Activated CD8-positive, alpha-beta T cell treated with anti-CD3 and anti-CD28 coated beads, Interleukin-2, amount 10 ng/mL, durations not matched to agents 7 days and 5 days (primary cell): ENCODE measurements around the gene PRSS12. TPM values are rescaled to one million over a fixed set of nuclear protein-coding genes. Genes with fewer than 3 reads are reported as not detected.

Experiments used
- ATAC-seq: fragments of 150-1000 bp; cut with Tn5 transposase; one replicate; pipeline ENCODE4 v1.10.0; 2021; ENCODE audit warnings: moderate library complexity
- CTCF ChIA-PET: fragments of 350-600 bp; sonication (Branson Sonifier 250); formaldehyde crosslinking; loops from one replicate; lab custom pipeline; 2021; ENCODE audit warnings: antibody characterized with exemption; lab: Charles Lee
- POLR2A ChIA-PET: fragments of 350-600 bp; sonication (Branson Sonifier 250); formaldehyde crosslinking; loops from one replicate; lab custom pipeline; 2021; ENCODE audit warnings: antibody characterized with exemption; lab: Charles Lee
- DNase-seq: peaks from one replicate; pipeline ENCODE4 v3.0.0-alpha.2; 2020
- H3K27ac Mint-ChIP-seq: one replicate; pipeline ENCODE4 v1.8.0; 2021; ENCODE audit warnings: mild to moderate bottlenecking, mixed read lengths
- H3K27me3 Mint-ChIP-seq: one replicate; pipeline ENCODE4 v1.8.0; 2021; ENCODE audit warnings: low read depth, mixed read lengths
- H3K36me3 Mint-ChIP-seq: one replicate; pipeline ENCODE4 v1.8.0; 2021; ENCODE audit warnings: low read depth, mixed read lengths
- H3K4me1 Mint-ChIP-seq: one replicate; pipeline ENCODE4 v1.8.0; 2021; ENCODE audit warnings: low read depth, mixed read lengths
- H3K4me3 Mint-ChIP-seq: one replicate; pipeline ENCODE4 v1.8.0; 2021; ENCODE audit warnings: mild to moderate bottlenecking, mixed read lengths
- H3K9me3 Mint-ChIP-seq: one replicate; pipeline ENCODE4 v1.8.0; 2022; ENCODE audit warnings: mixed read lengths; ENCODE audit not compliant: insufficient read depth
- total RNA-seq, 2 experiments: library from RNA; stranded (reverse); gene quantifications; one replicate each; pipeline ENCODE4 v1.2.3, GENCODE V29; 2021

The PRSS12 gene
- total RNA-seq, 2 experiments from 2014 or later: not detected

DNA sequence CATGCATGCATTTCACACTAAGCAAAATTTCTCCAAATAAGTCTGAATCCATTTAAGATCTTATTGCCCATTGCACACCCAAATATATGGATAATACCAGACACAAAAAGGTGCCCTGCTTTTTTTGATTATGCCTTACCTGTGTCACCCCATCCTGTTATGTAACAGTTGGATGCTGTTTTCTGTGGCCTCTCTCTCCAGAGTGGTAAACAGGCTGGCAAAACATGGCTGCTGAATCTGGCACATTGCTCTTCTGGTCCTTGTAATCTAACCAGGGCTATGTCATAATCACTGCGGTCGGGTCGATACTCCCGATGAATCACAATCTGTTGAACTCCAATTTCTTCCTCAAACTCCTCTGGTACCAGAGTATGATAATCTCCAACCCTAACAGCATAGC is 70.1 kb downstream of the PRSS12 start:
- H3K9me3 Mint-ChIP-seq: no peaks in the 10 kb centered on the region
- DNase-seq (no peak), ATAC-seq (no peak)
- H3K36me3 Mint-ChIP-seq: peaks cover 51% of the 10 kb centered on the region
- POLR2A ChIA-PET: no interaction called here
- H3K4me3 Mint-ChIP-seq: no peak overlapping the region
- H3K27me3 Mint-ChIP-seq: no peaks in the 10 kb centered on the region
- CTCF ChIA-PET: no interaction called here
- peaks cover 26% of the 10 kb centered on the region for H3K4me1 Mint-ChIP-seq
- no peak overlapping the region for H3K27ac Mint-ChIP-seq

DNA sequence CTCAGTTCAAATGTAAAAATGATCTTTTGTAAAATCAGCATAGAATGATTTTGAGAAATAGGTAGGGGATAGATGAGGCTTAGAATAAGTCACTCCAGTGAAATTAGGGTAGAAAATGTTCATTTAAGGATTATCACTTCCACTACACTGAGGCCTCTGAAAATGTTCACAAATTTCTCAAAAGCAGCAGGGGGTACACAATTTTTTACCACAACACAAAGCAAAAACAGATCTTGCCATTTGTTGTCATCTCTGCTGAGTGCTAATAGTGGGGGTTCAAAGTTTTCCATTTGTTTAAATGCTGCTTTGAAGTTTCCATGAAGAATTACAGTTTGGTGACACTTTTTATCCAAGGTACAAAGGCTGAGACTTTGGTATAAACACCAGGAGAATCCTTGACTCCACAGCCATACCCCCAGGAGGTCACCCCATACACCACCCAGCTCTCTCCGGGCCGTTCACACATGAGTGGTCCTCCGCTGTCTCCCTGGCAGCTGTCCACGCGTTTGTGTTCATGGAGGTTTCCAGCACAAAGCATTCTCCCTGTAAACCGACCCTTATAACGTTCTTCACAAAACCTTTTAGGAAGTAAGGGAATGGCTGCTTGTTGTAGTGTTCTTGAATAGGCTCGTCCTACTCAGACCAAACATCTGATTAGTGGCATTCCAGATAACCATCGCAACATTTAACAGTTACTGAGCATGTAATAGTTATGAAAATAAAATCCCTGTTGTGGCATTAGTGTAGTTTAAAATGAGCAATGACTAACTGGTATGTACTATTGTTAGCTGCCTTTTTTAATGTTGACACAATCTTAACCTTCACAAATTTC is 71.0 kb downstream of the PRSS12 start:
- Mint-ChIP-seq H3K27ac (no peak overlapping the region), H3K9me3 (no peaks in the 10 kb centered on the region), H3K4me1 (peaks cover 28% of the 10 kb centered on the region), H3K4me3 (no peak overlapping the region), H3K27me3 (no peaks in the 10 kb centered on the region), H3K36me3 (peaks cover 51% of the 10 kb centered on the region)
- no peak for DNase-seq
- ATAC-seq: no peak
- CTCF ChIA-PET: interaction anchor here (1.0 to 2.3 kb wide), 2 partner anchors 8 to 71 kb away, joined by 3 to 10 read pairs; partner anchors contain the start of gene PRSS12
- POLR2A ChIA-PET: no interaction called here

- H3K4me1 Mint-ChIP-seq: peaks cover 28% of the 10 kb centered on the region
- peak; percentile 60 for DNase-seq
- peaks cover 51% of the 10 kb centered on the region for H3K36me3 Mint-ChIP-seq
Measured at GRCh38 chr4:118280501-118281218, 72.1 kb downstream of the PRSS12 start.

GRCh38 chr4:118279920-118280432 is 72.8 kb downstream of the PRSS12 start:
- DNase-seq (no peak), ATAC-seq (no peak)
- Mint-ChIP-seq H3K27me3 (no peaks in the 10 kb centered on the region), H3K4me3 (peak overlapping the region; percentile 88), H3K27ac (peak overlapping the region; percentile 95), H3K9me3 (no peaks in the 10 kb centered on the region), H3K36me3 (peaks cover 51% of the 10 kb centered on the region), H3K4me1 (peaks cover 28% of the 10 kb centered on the region)
- ChIA-PET POLR2A (no interaction called here), CTCF (interaction anchor here (1.2 to 2.3 kb wide), 2 partner anchors 73 kb away, joined by 10 to 11 read pairs; partner anchors contain the start of gene PRSS12)

More at GRCh38 chr4:118280501-118281218, 72.1 kb downstream of the PRSS12 start:
- Mint-ChIP-seq H3K27ac (peak overlapping the region; percentile 37), H3K9me3 (no peaks in the 10 kb centered on the region), H3K4me3 (peak overlapping the region; percentile 88), H3K27me3 (no peaks in the 10 kb centered on the region)
- ATAC-seq: no peak
- ChIA-PET CTCF (interaction anchor here (1.0 to 2.3 kb wide), 2 partner anchors 9 to 72 kb away, joined by 3 to 10 read pairs; partner anchors contain the start of gene PRSS12), POLR2A (no interaction called here)

DNA sequence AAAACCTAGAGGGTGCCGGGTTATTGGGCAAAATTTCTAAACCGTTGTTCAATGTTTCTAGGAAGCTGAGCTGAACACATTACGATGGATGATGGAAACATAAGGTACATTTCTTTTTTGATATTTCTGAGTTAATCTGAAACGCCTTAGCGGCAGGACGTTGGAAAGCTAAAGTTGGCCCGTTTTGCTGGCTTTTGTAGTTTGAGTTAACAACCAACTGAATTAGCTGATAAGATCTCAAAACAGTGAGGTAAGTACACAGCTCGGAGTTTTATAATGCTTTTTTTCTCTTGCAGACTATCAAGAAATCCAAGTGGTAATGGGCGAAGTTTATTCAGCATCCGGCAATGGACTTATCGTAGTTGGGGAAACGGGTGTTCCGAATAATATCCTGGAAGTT is 73.5 kb downstream of the PRSS12 start:
- ChIA-PET CTCF (interaction anchor here (1.2 kb wide), 1 partner anchor 74 kb away, joined by 11 read pairs; the partner anchor contains the start of gene PRSS12), POLR2A (no interaction called here)
- DNase-seq (no peak), ATAC-seq (no peak)
- Mint-ChIP-seq H3K27me3 (no peaks in the 10 kb centered on the region), H3K4me1 (peaks cover 28% of the 10 kb centered on the region), H3K27ac (peak overlapping the region; percentile 95), H3K4me3 (peak overlapping the region; percentile 88), H3K36me3 (peaks cover 51% of the 10 kb centered on the region), H3K9me3 (no peaks in the 10 kb centered on the region)

GRCh38 chr4:118278473-118279274 is 74.1 kb downstream of the PRSS12 start:
- POLR2A ChIA-PET: no interaction called here
- DNase-seq (peak; percentile 99), ATAC-seq (peak; percentile 97)
- Mint-ChIP-seq H3K27ac (peak overlapping the region; percentile 95), H3K4me1 (peaks cover 28% of the 10 kb centered on the region), H3K4me3 (peak overlapping the region; percentile 88), H3K36me3 (peaks cover 51% of the 10 kb centered on the region), H3K9me3 (no peaks in the 10 kb centered on the region), H3K27me3 (no peaks in the 10 kb centered on the region)
- CTCF ChIA-PET: interaction anchor here (1.2 kb wide), 1 partner anchor 75 kb away, joined by 11 read pairs; the partner anchor contains the start of gene PRSS12

DNA sequence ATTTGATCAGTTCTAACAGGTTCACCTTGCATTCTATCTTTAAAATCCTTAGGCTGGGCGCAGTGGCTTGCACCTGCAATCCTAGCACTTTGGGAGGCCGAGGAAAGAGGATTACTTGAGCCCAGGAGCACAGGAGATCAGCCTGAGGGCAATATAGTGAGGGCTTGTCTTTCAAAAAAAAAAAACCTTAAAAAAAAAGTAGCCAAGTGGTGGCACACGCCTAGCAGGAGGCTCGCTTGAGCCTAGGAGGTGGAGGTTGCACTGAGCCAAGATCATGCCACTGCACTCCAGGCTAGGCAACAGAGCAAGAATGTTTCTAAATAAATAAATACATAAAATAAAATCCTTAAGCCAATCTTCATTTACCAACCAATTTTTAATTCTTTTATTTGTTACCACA is 75.6 kb downstream of the PRSS12 start:
- Mint-ChIP-seq H3K4me1 (peaks cover 28% of the 10 kb centered on the region), H3K27me3 (no peaks in the 10 kb centered on the region), H3K9me3 (no peaks in the 10 kb centered on the region), H3K36me3 (peaks cover 38% of the 10 kb centered on the region), H3K4me3 (no peak overlapping the region), H3K27ac (no peak overlapping the region)
- DNase-seq (no peak), ATAC-seq (no peak)
- ChIA-PET CTCF (interaction anchor here (1.1 kb wide), 1 partner anchor 76 kb away, joined by 4 read pairs; no protein-coding TSS in a partner anchor), POLR2A (interaction anchor here (1.2 kb wide), 1 partner anchor 11 kb away, joined by 3 read pairs; no protein-coding TSS in a partner anchor)

GRCh38 chr4:118276580-118276979 is 76.2 kb downstream of the PRSS12 start:
- no peak overlapping the region for H3K27ac Mint-ChIP-seq
- peaks cover 31% of the 10 kb centered on the region for H3K36me3 Mint-ChIP-seq
- H3K4me1 Mint-ChIP-seq: peaks cover 24% of the 10 kb centered on the region
- H3K27me3 Mint-ChIP-seq: no peaks in the 10 kb centered on the region
- DNase-seq (no peak), ATAC-seq (no peak)
- ChIA-PET POLR2A (no interaction called here), CTCF (no interaction called here)
- H3K4me3 Mint-ChIP-seq: no peak overlapping the region
- no peaks in the 10 kb centered on the region for H3K9me3 Mint-ChIP-seq

DNA sequence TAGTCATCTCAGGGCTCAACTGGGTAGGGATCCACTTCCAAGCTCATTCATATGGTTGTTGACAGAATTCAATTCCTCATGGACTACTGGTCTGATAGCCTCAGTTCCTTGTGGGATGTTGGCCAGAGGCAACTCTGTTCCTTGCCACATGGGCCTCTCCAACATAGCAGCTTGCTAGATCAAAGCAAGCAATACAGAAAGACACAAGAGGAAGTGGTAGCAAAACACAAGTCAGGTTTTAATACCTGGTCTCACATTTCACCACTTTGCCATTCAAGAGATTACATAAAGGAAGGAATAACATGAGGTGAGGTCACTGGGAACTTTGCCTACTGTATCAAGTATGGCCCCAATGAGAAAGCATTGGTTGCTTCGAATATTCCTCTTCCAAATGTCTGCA is 79.2 kb downstream of the PRSS12 start:
- Mint-ChIP-seq H3K36me3 (peaks cover 4% of the 10 kb centered on the region), H3K4me3 (no peak overlapping the region), H3K9me3 (no peaks in the 10 kb centered on the region), H3K4me1 (peaks cover 9% of the 10 kb centered on the region), H3K27ac (no peak overlapping the region), H3K27me3 (peaks cover 2% of the 10 kb centered on the region)
- ChIA-PET CTCF (interaction anchor here (0.7 to 3.0 kb wide), 3 partner anchors 12 to 51 kb away, joined by 3 to 9 read pairs (median 5); no protein-coding TSS in a partner anchor), POLR2A (no interaction called here)
- ATAC-seq (no peak), DNase-seq (no peak)

GRCh38 chr4:118271788-118272187 is 81.0 kb downstream of the PRSS12 start:
- ChIA-PET CTCF (interaction anchor here (0.8 to 1.5 kb wide), 4 partner anchors 11 to 195 kb away, joined by 3 to 6 read pairs (median 4); no protein-coding TSS in a partner anchor), POLR2A (no interaction called here)
- H3K4me1 Mint-ChIP-seq: no peaks in the 10 kb centered on the region
- DNase-seq: no peak
- H3K4me3 Mint-ChIP-seq: no peak overlapping the region
- no peaks in the 10 kb centered on the region for H3K36me3 Mint-ChIP-seq
- no peak for ATAC-seq
- no peaks in the 10 kb centered on the region for H3K9me3 Mint-ChIP-seq
- H3K27ac Mint-ChIP-seq: no peak overlapping the region
- peaks cover 2% of the 10 kb centered on the region for H3K27me3 Mint-ChIP-seq

DNA sequence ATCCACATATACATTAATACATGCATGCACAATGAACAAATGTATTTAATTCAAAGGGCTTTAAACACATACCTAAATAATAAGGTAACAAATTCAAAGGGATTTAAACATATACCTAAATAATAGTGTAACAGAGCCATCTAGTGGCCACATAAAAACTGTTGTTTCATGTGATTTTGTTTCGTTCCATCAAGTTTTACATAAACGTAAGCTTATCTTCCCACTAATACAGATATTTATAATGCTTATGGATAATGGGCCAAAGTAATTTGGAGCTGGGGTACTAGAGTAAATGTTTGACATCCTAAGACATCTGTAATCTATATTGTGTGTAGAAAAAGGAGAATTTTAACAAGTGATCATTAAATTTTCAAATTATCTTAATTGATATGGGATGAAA is 82.3 kb downstream of the PRSS12 start:
- ATAC-seq: peak; percentile 45
- Mint-ChIP-seq H3K4me3 (no peak overlapping the region), H3K27me3 (peaks cover 2% of the 10 kb centered on the region), H3K9me3 (no peaks in the 10 kb centered on the region), H3K4me1 (no peaks in the 10 kb centered on the region), H3K36me3 (no peaks in the 10 kb centered on the region), H3K27ac (no peak overlapping the region)
- DNase-seq: no peak
- CTCF ChIA-PET: interaction anchor here (0.6 to 1.5 kb wide), 5 partner anchors 9 to 194 kb away, joined by 3 to 6 read pairs (median 3); no protein-coding TSS in a partner anchor
- POLR2A ChIA-PET: no interaction called here
